Caco-2 (cell line): ENCODE results near the gene HK1. TPM values are rescaled to one million over a fixed set of nuclear protein-coding genes. Genes with fewer than 3 reads are reported as not detected.
A peak's percentile ranks its signal among the peaks of the same experiment; 100 is the strongest.

Experiments
- BruUV-seq: library from RNA; stranded (reverse); fragments of 400-500 nt; replicated peaks from 2 replicates; lab custom pipeline; 2021; lab: Mats Ljungman, UMichigan
- CTCF ChIA-PET: fragments of 300-600 bp; sonication (Branson Sonifier 250); formaldehyde crosslinking; loops from one replicate; lab custom pipeline; 2022; ENCODE audit warnings: antibody characterized with exemption; lab: Charles Lee
- POLR2A ChIA-PET: fragments of 300-600 bp; sonication (Branson Sonifier 250); formaldehyde crosslinking; loops from one replicate; lab custom pipeline; 2022; ENCODE audit warnings: antibody characterized with exemption; lab: Charles Lee
- DNase-seq, 2 experiments: peaks; one replicate each; pipeline versions ENCODE4 v3.0.0 to v3.0.0-alpha.2; 2020 to 2022
- H3K27me3 ChIP-seq: replicated peaks from 2 replicates; pipeline ENCODE4 v1.6.0; 2011; ENCODE audit warnings: low read length; ENCODE audit not compliant: control insufficient read depth, insufficient read depth
- H3K36me3 ChIP-seq: 2 replicates; pipeline ENCODE4 v1.5.1; 2011; ENCODE audit warnings: low read length; ENCODE audit not compliant: control insufficient read depth, insufficient read depth
- H3K4me1 ChIP-seq: fragments of 250-450 bp; sonication (Bioruptor Pico); 2 replicates; pipeline ENCODE4 v1.5.1; 2020; ENCODE audit warnings: mild to moderate bottlenecking
- H3K4me3 ChIP-seq: 2 replicates; pipeline ENCODE4 v1.5.1; 2011; ENCODE audit warnings: low read depth, mild to moderate bottlenecking, control low read depth, low read length
- H3K9me3 ChIP-seq: fragments of 250-450 bp; sonication (Bioruptor Pico); 2 replicates; pipeline ENCODE4 v1.5.1; 2020; ENCODE audit warnings: mild to moderate bottlenecking, moderate library complexity
- H3K27ac Mint-ChIP-seq: one replicate; pipeline ENCODE4 v1.8.0; 2022; ENCODE audit warnings: mixed read lengths; ENCODE audit not compliant: unreplicated experiment
- H3K27me3 Mint-ChIP-seq: one replicate; pipeline ENCODE4 v1.8.0; 2022; ENCODE audit warnings: mixed read lengths; ENCODE audit not compliant: insufficient read depth, unreplicated experiment
- H3K36me3 Mint-ChIP-seq: one replicate; pipeline ENCODE4 v1.8.0; 2022; ENCODE audit warnings: mild to moderate bottlenecking, mixed read lengths; ENCODE audit not compliant: insufficient read depth, unreplicated experiment
- H3K4me1 Mint-ChIP-seq: one replicate; pipeline ENCODE4 v1.8.0; 2022; ENCODE audit warnings: low read depth, mixed read lengths; ENCODE audit not compliant: unreplicated experiment
- H3K4me3 Mint-ChIP-seq: one replicate; pipeline ENCODE4 v1.8.0; 2022; ENCODE audit warnings: mild to moderate bottlenecking, moderate library complexity, mixed read lengths; ENCODE audit not compliant: unreplicated experiment
- H3K9me3 Mint-ChIP-seq: one replicate; pipeline ENCODE4 v1.8.0; 2022; ENCODE audit warnings: mixed read lengths; ENCODE audit not compliant: unreplicated experiment
- intact Hi-C: fragments of 100-400 bp; cut with micrococcal nuclease; formaldehyde crosslinking; loops from one replicate; pipeline ENCODE4 v1.10.0; 2022; ENCODE audit not compliant: unreplicated experiment
- total RNA-seq: library from RNA; stranded (reverse); gene quantifications from 2 replicates; pipeline ENCODE4 v1.2.3, GENCODE V29; 2022
- TF ChIP-seq, protein P1 (sequence below), 2 experiments: fragments of 200-600 bp in 1 of 2; IDR thresholded peaks; 1 replicate in 1 of 2; 2 replicates in 1 of 2; pipeline versions ENCODE4 v1.5.1 to v1.8.0; 2011 to 2022; ENCODE audit warnings: antibody characterized with exemption in 1 of 2, control low read depth in 1 of 2, inconsistent platforms in 1 of 2, low read depth in 1 of 2, low read length in 1 of 2, mild to moderate bottlenecking in 1 of 2, moderate library complexity in 1 of 2; ENCODE audit not compliant: insufficient read depth in 1 of 2, severe bottlenecking in 1 of 2, unreplicated experiment in 1 of 2

HK1 gene
- total RNA-seq, 1 experiment from 2014 or later = 35.4 TPM

DNA sequence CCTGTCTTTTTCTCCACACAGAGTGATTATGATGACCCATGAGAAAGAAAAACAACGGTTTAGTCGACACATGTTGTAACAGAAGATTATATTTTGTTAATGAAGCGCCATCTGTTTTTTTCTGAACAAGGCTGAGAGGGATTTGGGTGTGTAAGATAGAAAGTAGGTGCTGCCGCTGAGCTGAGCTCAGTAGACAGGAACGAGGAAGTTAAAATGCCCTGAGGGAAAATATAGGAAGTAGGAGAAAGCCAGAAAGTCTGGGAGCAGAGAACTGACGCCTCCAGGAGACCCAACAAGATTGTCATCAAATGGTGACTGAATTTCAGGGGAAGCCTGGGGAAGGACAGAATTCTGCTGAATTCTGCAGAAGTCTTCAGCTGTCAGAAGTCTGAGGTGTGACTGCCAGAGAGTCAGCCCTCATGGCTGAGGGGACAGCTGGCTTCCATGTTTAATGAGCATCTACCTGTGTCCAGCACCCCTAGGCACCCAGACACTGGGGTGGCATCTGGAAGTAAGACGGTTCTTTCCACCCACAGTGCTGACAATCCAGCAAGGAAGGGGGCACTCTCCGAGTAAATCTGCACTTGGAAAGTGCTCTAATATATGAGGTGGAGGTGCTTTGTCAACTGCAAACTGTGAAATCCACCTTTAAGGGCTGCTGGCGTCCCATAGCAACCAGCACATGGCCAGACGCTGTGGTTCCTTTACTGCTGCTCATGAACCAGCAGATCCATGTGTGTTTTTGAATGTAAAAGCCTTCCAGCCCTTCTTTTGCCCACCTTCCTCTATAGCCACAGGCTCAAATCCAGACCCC lies 160.4 kb downstream of the HK1 start:
- intact Hi-C loops = loop anchor here (1.0 kb wide), 3 partner anchors 8 to 13 kb away; partner anchors contain the start of gene TSPAN15
- Mint-ChIP-seq H3K27me3 (no peaks in the 10 kb centered on the region), H3K4me1 (peaks cover 42% of the 10 kb centered on the region), H3K4me3 (peak overlapping the region; percentile 14), H3K9me3 (peaks cover 7% of the 10 kb centered on the region), H3K36me3 (peaks cover 18% of the 10 kb centered on the region), H3K27ac (peak overlapping the region; percentile 86)
- POLR2A ChIA-PET = interaction anchor here (0.6 to 1.6 kb wide), 4 partner anchors 8 to 30 kb away, joined by 3 to 7 read pairs (median 4); partner anchors contain the start of gene TSPAN15
- peak; percentile 74 to 76 for DNase-seq
- Histone ChIP-seq H3K4me3 (no peak overlapping the region), H3K27me3 (no peaks in the 10 kb centered on the region), H3K9me3 (0 out of 2 replicates have a peak, but pooled peaks cover 4% of the 10 kb centered on the region), H3K4me1 (peaks cover 35% of the 10 kb centered on the region), H3K36me3 (no peaks in the 10 kb centered on the region)
- TSS peak; percentile 96 for BruUV-seq
- CTCF ChIA-PET = interaction anchor here (0.8 to 3.2 kb wide), 6 partner anchors 8 to 61 kb away, joined by 3 to 21 read pairs (median 6); no protein-coding TSS in a partner anchor
- TF ChIP-seq, protein P1, sequence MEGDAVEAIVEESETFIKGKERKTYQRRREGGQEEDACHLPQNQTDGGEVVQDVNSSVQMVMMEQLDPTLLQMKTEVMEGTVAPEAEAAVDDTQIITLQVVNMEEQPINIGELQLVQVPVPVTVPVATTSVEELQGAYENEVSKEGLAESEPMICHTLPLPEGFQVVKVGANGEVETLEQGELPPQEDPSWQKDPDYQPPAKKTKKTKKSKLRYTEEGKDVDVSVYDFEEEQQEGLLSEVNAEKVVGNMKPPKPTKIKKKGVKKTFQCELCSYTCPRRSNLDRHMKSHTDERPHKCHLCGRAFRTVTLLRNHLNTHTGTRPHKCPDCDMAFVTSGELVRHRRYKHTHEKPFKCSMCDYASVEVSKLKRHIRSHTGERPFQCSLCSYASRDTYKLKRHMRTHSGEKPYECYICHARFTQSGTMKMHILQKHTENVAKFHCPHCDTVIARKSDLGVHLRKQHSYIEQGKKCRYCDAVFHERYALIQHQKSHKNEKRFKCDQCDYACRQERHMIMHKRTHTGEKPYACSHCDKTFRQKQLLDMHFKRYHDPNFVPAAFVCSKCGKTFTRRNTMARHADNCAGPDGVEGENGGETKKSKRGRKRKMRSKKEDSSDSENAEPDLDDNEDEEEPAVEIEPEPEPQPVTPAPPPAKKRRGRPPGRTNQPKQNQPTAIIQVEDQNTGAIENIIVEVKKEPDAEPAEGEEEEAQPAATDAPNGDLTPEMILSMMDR (IDR thresholded peaks at IDR 0.05; ENCODE audit: insufficient read depth in 1 of 2, low read depth in 1 of 2, low read length in 1 of 2, severe bottlenecking in 1 of 2, unreplicated experiment in 1 of 2) = no peak

DNA sequence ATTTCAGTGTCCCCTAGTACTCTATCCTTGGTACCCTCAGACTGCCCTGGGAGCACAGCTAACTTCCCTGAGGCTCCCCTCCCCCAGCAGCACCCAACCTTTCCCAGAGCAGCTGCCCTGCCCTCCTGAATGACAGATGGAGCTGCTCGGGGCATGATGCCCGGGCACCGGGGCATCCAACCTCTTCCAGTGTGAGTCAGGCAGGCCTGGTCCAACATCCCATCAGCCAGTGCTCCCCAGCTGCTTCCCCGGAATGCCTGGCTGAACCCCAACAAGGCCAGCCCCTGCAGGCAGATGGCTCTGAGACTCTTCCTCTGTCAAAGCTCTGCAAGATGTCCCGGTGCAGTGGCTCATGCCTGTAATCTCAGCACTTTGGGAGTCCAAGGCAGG lies 161.0 kb downstream of the HK1 start:
- intact Hi-C loops = no loop called here
- Histone ChIP-seq H3K4me1 (peaks cover 35% of the 10 kb centered on the region), H3K9me3 (peaks cover 7% of the 10 kb centered on the region), H3K27me3 (no peaks in the 10 kb centered on the region), H3K36me3 (no peaks in the 10 kb centered on the region), H3K4me3 (no peak overlapping the region)
- CTCF ChIA-PET = interaction anchor here (0.7 to 3.2 kb wide), 7 partner anchors 10 to 476 kb away, joined by 3 to 21 read pairs (median 7); partner anchors contain the start of gene TSPAN15
- Mint-ChIP-seq H3K27ac (peak overlapping the region; percentile 86), H3K9me3 (peaks cover 7% of the 10 kb centered on the region), H3K4me1 (peaks cover 42% of the 10 kb centered on the region), H3K36me3 (peaks cover 18% of the 10 kb centered on the region), H3K27me3 (no peaks in the 10 kb centered on the region), H3K4me3 (peak overlapping the region; percentile 56)
- TF ChIP-seq, protein P1 (IDR thresholded peaks at IDR 0.05; ENCODE audit: insufficient read depth in 1 of 2, low read depth in 1 of 2, low read length in 1 of 2, severe bottlenecking in 1 of 2, unreplicated experiment in 1 of 2) = no peak
- no TSS peak for BruUV-seq
- POLR2A ChIA-PET = interaction anchor here (0.6 to 1.6 kb wide), 3 partner anchors 10 to 31 kb away, joined by 3 to 7 read pairs (median 4); partner anchors contain the start of gene TSPAN15
- DNase-seq = no peak

DNA sequence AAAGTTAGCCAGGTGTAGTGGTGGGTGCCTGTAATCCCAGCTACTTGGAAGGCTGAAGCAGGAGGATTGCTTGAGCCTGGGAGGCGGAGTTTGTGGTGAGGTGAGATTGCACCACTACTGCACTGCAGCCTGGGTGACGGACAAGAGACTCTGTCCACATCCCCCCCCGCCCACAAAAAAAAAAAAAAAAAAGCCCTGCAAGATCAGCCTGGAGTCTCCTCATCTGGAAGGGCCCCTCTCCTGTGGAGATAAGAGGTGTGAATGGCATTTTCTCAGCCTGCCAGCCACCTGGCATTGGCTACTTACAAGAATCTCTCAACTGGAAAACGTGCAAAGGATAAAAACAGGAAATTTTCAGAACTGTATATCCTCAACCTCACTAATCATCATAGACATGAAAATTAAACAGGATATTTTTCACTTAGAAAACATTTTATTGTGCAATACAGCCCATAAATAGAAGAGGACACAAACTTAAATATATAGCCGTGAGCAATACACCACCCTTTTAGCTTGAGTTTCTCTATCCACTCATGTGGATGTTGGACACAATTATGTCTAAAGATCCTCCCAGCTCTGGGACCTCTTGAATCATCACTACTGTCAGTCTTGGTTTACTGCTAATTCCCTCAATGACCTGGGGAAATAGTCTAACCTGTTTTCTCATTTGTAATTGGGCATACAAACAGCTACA lies 161.7 kb downstream of the HK1 start:
- TF ChIP-seq, protein P1 (IDR thresholded peaks at IDR 0.05; ENCODE audit: insufficient read depth in 1 of 2, low read depth in 1 of 2, low read length in 1 of 2, severe bottlenecking in 1 of 2, unreplicated experiment in 1 of 2) = no peak
- Mint-ChIP-seq H3K9me3 (peaks cover 8% of the 10 kb centered on the region), H3K36me3 (peaks cover 18% of the 10 kb centered on the region), H3K27ac (peak overlapping the region; percentile 86), H3K4me3 (peak overlapping the region; percentile 56), H3K27me3 (no peaks in the 10 kb centered on the region), H3K4me1 (peaks cover 44% of the 10 kb centered on the region)
- Histone ChIP-seq H3K4me1 (peaks cover 36% of the 10 kb centered on the region), H3K27me3 (no peaks in the 10 kb centered on the region), H3K36me3 (no peaks in the 10 kb centered on the region), H3K9me3 (peaks cover 9% of the 10 kb centered on the region), H3K4me3 (no peak overlapping the region)
- intact Hi-C loops = no loop called here
- DNase-seq = peak; percentile 85 to 91
- no TSS peak for BruUV-seq
- CTCF ChIA-PET = interaction anchor here (0.6 to 3.2 kb wide), 9 partner anchors 10 to 475 kb away, joined by 3 to 21 read pairs (median 4); partner anchors contain the start of gene TSPAN15
- POLR2A ChIA-PET = interaction anchor here (0.6 kb wide), 1 partner anchor 11 kb away, joined by 4 read pairs; the partner anchor contains the start of gene TSPAN15
